ENCODE results near the gene FBXO28.

The FBXO28 gene

GRCh38 chr1:224081604-224082003 is 32.3 kb upstream of the FBXO28 start:
- Histone ChIP-seq H3K4me1 (ENCODE audit: control insufficient read depth, insufficient read depth, low read length) (no peaks in the 10 kb centered on the region), H3K4me3 (ENCODE audit: low read length) (no peak overlapping the region), H3K27ac (ENCODE audit: low read depth, low read length) (no peak overlapping the region)

GRCh38 chr1:224082146-224082545 is 31.8 kb upstream of the FBXO28 start:
- H3K27ac ChIP-seq (ENCODE audit: low read depth, low read length): no peak overlapping the region
- no peaks in the 10 kb centered on the region for H3K27me3 ChIP-seq (ENCODE audit: control insufficient read depth, insufficient read depth, low read length)
- no peaks in the 10 kb centered on the region for H3K36me3 ChIP-seq (ENCODE audit: control insufficient read depth, insufficient read depth, low read length)
- no peak overlapping the region for H3K9ac ChIP-seq (ENCODE audit: low read length)
- H3K4me1 ChIP-seq (ENCODE audit: control insufficient read depth, insufficient read depth, low read length): no peaks in the 10 kb centered on the region
- H3K4me3 ChIP-seq (ENCODE audit: low read length): no peak overlapping the region

More at GRCh38 chr1:224081604-224082003, 32.3 kb upstream of the FBXO28 start:
- no peaks in the 10 kb centered on the region for H3K27me3 ChIP-seq (ENCODE audit: control insufficient read depth, insufficient read depth, low read length)
- no peak overlapping the region for H3K9ac ChIP-seq (ENCODE audit: low read length)
- no peaks in the 10 kb centered on the region for H3K36me3 ChIP-seq (ENCODE audit: control insufficient read depth, insufficient read depth, low read length)

GRCh38 chr1:224084867-224085266 is 29.0 kb upstream of the FBXO28 start:
- Histone ChIP-seq H3K4me3 (ENCODE audit: low read length) (no peak overlapping the region), H3K27me3 (ENCODE audit: control insufficient read depth, insufficient read depth, low read length) (no peaks in the 10 kb centered on the region), H3K4me1 (ENCODE audit: control insufficient read depth, insufficient read depth, low read length) (no peaks in the 10 kb centered on the region), H3K36me3 (ENCODE audit: control insufficient read depth, insufficient read depth, low read length) (no peaks in the 10 kb centered on the region), H3K27ac (ENCODE audit: low read depth, low read length) (no peak overlapping the region), H3K9ac (ENCODE audit: low read length) (no peak overlapping the region)

GRCh38 chr1:224085421-224086108 is 28.3 kb upstream of the FBXO28 start:
- Histone ChIP-seq H3K36me3 (ENCODE audit: control insufficient read depth, insufficient read depth, low read length) (no peaks in the 10 kb centered on the region), H3K9ac (ENCODE audit: low read length) (no peak overlapping the region), H3K4me3 (ENCODE audit: low read length) (no peak overlapping the region), H3K27ac (ENCODE audit: low read depth, low read length) (no peak overlapping the region), H3K27me3 (ENCODE audit: control insufficient read depth, insufficient read depth, low read length) (no peaks in the 10 kb centered on the region), H3K4me1 (ENCODE audit: control insufficient read depth, insufficient read depth, low read length) (no peaks in the 10 kb centered on the region)

- no peaks in the 10 kb centered on the region for H3K27me3 ChIP-seq (ENCODE audit: control insufficient read depth, insufficient read depth, low read length)
- no peak overlapping the region for H3K27ac ChIP-seq (ENCODE audit: low read depth, low read length)
- no peak overlapping the region for H3K9ac ChIP-seq (ENCODE audit: low read length)
- H3K4me3 ChIP-seq (ENCODE audit: low read length): no peak overlapping the region
- H3K4me1 ChIP-seq (ENCODE audit: control insufficient read depth, insufficient read depth, low read length): no peaks in the 10 kb centered on the region
- no peaks in the 10 kb centered on the region for H3K36me3 ChIP-seq (ENCODE audit: control insufficient read depth, insufficient read depth, low read length)
Measured at GRCh38 chr1:224087286-224087794, 26.6 kb upstream of the FBXO28 start.

- H3K9ac ChIP-seq (ENCODE audit: low read length): no peak overlapping the region
- H3K4me1 ChIP-seq (ENCODE audit: control insufficient read depth, insufficient read depth, low read length): no peaks in the 10 kb centered on the region
- no peaks in the 10 kb centered on the region for H3K36me3 ChIP-seq (ENCODE audit: control insufficient read depth, insufficient read depth, low read length)
- H3K4me3 ChIP-seq (ENCODE audit: low read length): no peak overlapping the region
- H3K27ac ChIP-seq (ENCODE audit: low read depth, low read length): no peak overlapping the region
- no peaks in the 10 kb centered on the region for H3K27me3 ChIP-seq (ENCODE audit: control insufficient read depth, insufficient read depth, low read length)
Measured at GRCh38 chr1:224089583-224089982, 24.3 kb upstream of the FBXO28 start.

- H3K27ac ChIP-seq (ENCODE audit: low read depth, low read length): no peak overlapping the region
- H3K36me3 ChIP-seq (ENCODE audit: control insufficient read depth, insufficient read depth, low read length): no peaks in the 10 kb centered on the region
- no peaks in the 10 kb centered on the region for H3K4me1 ChIP-seq (ENCODE audit: control insufficient read depth, insufficient read depth, low read length)
- H3K27me3 ChIP-seq (ENCODE audit: control insufficient read depth, insufficient read depth, low read length): no peaks in the 10 kb centered on the region
- H3K9ac ChIP-seq (ENCODE audit: low read length): no peak overlapping the region
- no peak overlapping the region for H3K4me3 ChIP-seq (ENCODE audit: low read length)
Measured at GRCh38 chr1:224090116-224090515, 23.8 kb upstream of the FBXO28 start.

GRCh38 chr1:224092111-224092510 is 21.8 kb upstream of the FBXO28 start:
- Histone ChIP-seq H3K9ac (ENCODE audit: low read length) (no peak overlapping the region), H3K4me3 (ENCODE audit: low read length) (no peak overlapping the region), H3K27me3 (ENCODE audit: control insufficient read depth, insufficient read depth, low read length) (no peaks in the 10 kb centered on the region), H3K27ac (ENCODE audit: low read depth, low read length) (no peak overlapping the region), H3K36me3 (ENCODE audit: control insufficient read depth, insufficient read depth, low read length) (no peaks in the 10 kb centered on the region), H3K4me1 (ENCODE audit: control insufficient read depth, insufficient read depth, low read length) (no peaks in the 10 kb centered on the region)

GRCh38 chr1:224092601-224093000 is 21.3 kb upstream of the FBXO28 start:
- Histone ChIP-seq H3K4me1 (ENCODE audit: control insufficient read depth, insufficient read depth, low read length) (no peaks in the 10 kb centered on the region), H3K36me3 (ENCODE audit: control insufficient read depth, insufficient read depth, low read length) (no peaks in the 10 kb centered on the region), H3K9ac (ENCODE audit: low read length) (no peak overlapping the region), H3K4me3 (ENCODE audit: low read length) (no peak overlapping the region), H3K27me3 (ENCODE audit: control insufficient read depth, insufficient read depth, low read length) (no peaks in the 10 kb centered on the region), H3K27ac (ENCODE audit: low read depth, low read length) (no peak overlapping the region)

- H3K9ac ChIP-seq (ENCODE audit: low read length): no peak overlapping the region
Measured at GRCh38 chr1:224095339-224095738, 18.6 kb upstream of the FBXO28 start.

GRCh38 chr1:224095867-224096266 is 18.0 kb upstream of the FBXO28 start:
- H3K27ac ChIP-seq (ENCODE audit: low read depth, low read length): no peak overlapping the region
- no peak overlapping the region for H3K4me3 ChIP-seq (ENCODE audit: low read length)
- no peaks in the 10 kb centered on the region for H3K36me3 ChIP-seq (ENCODE audit: control insufficient read depth, insufficient read depth, low read length)
- H3K27me3 ChIP-seq (ENCODE audit: control insufficient read depth, insufficient read depth, low read length): no peaks in the 10 kb centered on the region
- H3K4me1 ChIP-seq (ENCODE audit: control insufficient read depth, insufficient read depth, low read length): no peaks in the 10 kb centered on the region
- no peak overlapping the region for H3K9ac ChIP-seq (ENCODE audit: low read length)

More at GRCh38 chr1:224095339-224095738, 18.6 kb upstream of the FBXO28 start:
- Histone ChIP-seq H3K4me1 (ENCODE audit: control insufficient read depth, insufficient read depth, low read length) (no peaks in the 10 kb centered on the region), H3K27ac (ENCODE audit: low read depth, low read length) (no peak overlapping the region), H3K36me3 (ENCODE audit: control insufficient read depth, insufficient read depth, low read length) (no peaks in the 10 kb centered on the region), H3K4me3 (ENCODE audit: low read length) (no peak overlapping the region), H3K27me3 (ENCODE audit: control insufficient read depth, insufficient read depth, low read length) (no peaks in the 10 kb centered on the region)

GRCh38 chr1:224096773-224097172 is 17.1 kb upstream of the FBXO28 start:
- Histone ChIP-seq H3K27me3 (ENCODE audit: control insufficient read depth, insufficient read depth, low read length) (no peaks in the 10 kb centered on the region), H3K4me3 (ENCODE audit: low read length) (no peak overlapping the region), H3K4me1 (ENCODE audit: control insufficient read depth, insufficient read depth, low read length) (no peaks in the 10 kb centered on the region), H3K9ac (ENCODE audit: low read length) (no peak overlapping the region), H3K27ac (ENCODE audit: low read depth, low read length) (no peak overlapping the region), H3K36me3 (ENCODE audit: control insufficient read depth, insufficient read depth, low read length) (no peaks in the 10 kb centered on the region)

GRCh38 chr1:224098007-224098406 is 15.9 kb upstream of the FBXO28 start:
- Histone ChIP-seq H3K9ac (ENCODE audit: low read length) (no peak overlapping the region), H3K36me3 (ENCODE audit: control insufficient read depth, insufficient read depth, low read length) (no peaks in the 10 kb centered on the region), H3K4me1 (ENCODE audit: control insufficient read depth, insufficient read depth, low read length) (no peaks in the 10 kb centered on the region), H3K4me3 (ENCODE audit: low read length) (no peak overlapping the region), H3K27me3 (ENCODE audit: control insufficient read depth, insufficient read depth, low read length) (no peaks in the 10 kb centered on the region), H3K27ac (ENCODE audit: low read depth, low read length) (no peak overlapping the region)
